Large intestine (tissue), 12 donors: ENCODE results near the gene OR2AE1. TPM values are rescaled to one million over a fixed set of nuclear protein-coding genes. Genes with fewer than 3 reads are reported as not detected.
A peak's percentile ranks its signal among the peaks of the same experiment; 100 is the strongest.

Experiments
- DNase-seq, 2 donors: peaks; one replicate each; pipeline versions ENCODE4 v3.0.0 to v3.0.0-alpha.2; 2013
- H3K27ac ChIP-seq: one replicate; pipeline ENCODE4 v1.5.1; 2013; ENCODE audit warnings: low read length
- H3K27me3 ChIP-seq: 2 replicates; pipeline ENCODE4 v1.6.1; 2013; ENCODE audit warnings: low read length; ENCODE audit not compliant: control insufficient read depth, insufficient read depth
- H3K36me3 ChIP-seq: 2 replicates; pipeline ENCODE4 v1.6.1; 2013; ENCODE audit warnings: low read length; ENCODE audit not compliant: control insufficient read depth, insufficient read depth
- H3K4me1 ChIP-seq: one replicate; pipeline ENCODE4 v1.6.1; 2013; ENCODE audit warnings: low read length; ENCODE audit not compliant: control insufficient read depth, insufficient read depth
- H3K4me3 ChIP-seq: one replicate; pipeline ENCODE4 v1.5.1; 2013; ENCODE audit warnings: low read length
- H3K9me3 ChIP-seq: one replicate; pipeline ENCODE4 v1.6.1; 2013; ENCODE audit warnings: mild to moderate bottlenecking, low read depth, low read length, moderate library complexity; ENCODE audit not compliant: control insufficient read depth
- WGBS: methylation state at CpG from one replicate; pipeline ENCODE4 v1.1.5; 2013; ENCODE audit warnings: low lambda C conversion rate; ENCODE audit not compliant: insufficient coverage; 5-methylcytosine and 5-hydroxymethylcytosine counted together
- long read RNA-seq, 11 donors: transcript quantifications; one replicate each; lab custom pipeline, GENCODE V29; 2026
- polyA plus RNA-seq: library from polyadenylated mRNA; unstranded; fragments of 120-200 nt; gene quantifications from one replicate; pipeline ENCODE4 v1.2.1, GENCODE V29; 2013

Gene OR2AE1, protein sequence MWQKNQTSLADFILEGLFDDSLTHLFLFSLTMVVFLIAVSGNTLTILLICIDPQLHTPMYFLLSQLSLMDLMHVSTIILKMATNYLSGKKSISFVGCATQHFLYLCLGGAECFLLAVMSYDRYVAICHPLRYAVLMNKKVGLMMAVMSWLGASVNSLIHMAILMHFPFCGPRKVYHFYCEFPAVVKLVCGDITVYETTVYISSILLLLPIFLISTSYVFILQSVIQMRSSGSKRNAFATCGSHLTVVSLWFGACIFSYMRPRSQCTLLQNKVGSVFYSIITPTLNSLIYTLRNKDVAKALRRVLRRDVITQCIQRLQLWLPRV
- 0.13 TPM for polyA plus RNA-seq
- long read RNA-seq, donor 1: 0 reads
- long read RNA-seq, donor 2: 0 reads
- long read RNA-seq, donor 3: 0 reads
- long read RNA-seq, donor 4: 0 reads
- long read RNA-seq, donor 5: 0 reads
- long read RNA-seq, donor 6: 0 reads
- long read RNA-seq, donor 7: 0 reads
- long read RNA-seq, donor 8: 0 reads
- long read RNA-seq, donor 9: 0 reads
- long read RNA-seq, donor 10: 0 reads
- long read RNA-seq, donor 11: 0 reads

- H3K27ac ChIP-seq: no peak within 1 kb of the TSS
- no peaks in the 10 kb centered on the region for H3K27me3 ChIP-seq
- no peaks in the 10 kb centered on the region for H3K9me3 ChIP-seq
- H3K36me3 ChIP-seq: no peaks in the 10 kb centered on the region
- no peak for DNase-seq
- WGBS: 80% methylated on average over 1 of the region's 3 CpGs
- H3K4me1 ChIP-seq: no peaks in the 10 kb centered on the region
- no peak within 1 kb of the TSS for H3K4me3 ChIP-seq
These were observed at the start of gene OR2AE1 for GRCh38 chr7:99876933-99877332. TSS of gene OR2AE1 (minus strand) at chr7:99877033. CDS start at chr7:99877033, 0 bp downstream.

- Histone ChIP-seq H3K27ac (no peak overlapping the region), H3K36me3 (no peaks in the 10 kb centered on the region), H3K4me3 (no peak overlapping the region), H3K27me3 (peaks cover 11% of the 10 kb centered on the region), H3K9me3 (no peaks in the 10 kb centered on the region), H3K4me1 (no peaks in the 10 kb centered on the region)
- DNase-seq: no peak
These were observed 49.5 kb upstream of the OR2AE1 start for GRCh38 chr7:99926321-99926720.

DNA sequence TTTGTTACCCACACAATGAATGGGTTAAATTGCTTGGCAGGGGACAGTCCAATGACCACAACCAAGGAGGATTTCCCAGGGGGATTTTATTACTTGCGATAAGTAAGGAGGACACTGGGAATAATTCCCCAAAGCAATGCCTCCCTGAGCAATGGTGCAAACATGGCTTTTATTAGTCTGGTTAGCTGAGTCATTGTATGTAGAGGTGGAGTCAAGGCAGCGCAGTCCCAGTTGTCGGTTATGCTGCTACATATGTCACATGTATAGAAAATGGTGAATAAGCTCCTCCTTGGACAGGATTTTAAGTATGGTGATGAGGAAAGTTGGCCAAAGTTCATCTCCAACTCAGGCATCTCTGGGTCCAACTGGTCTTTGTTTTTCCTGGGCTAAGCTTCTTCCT lies 46.4 kb upstream of the OR2AE1 start:
- Histone ChIP-seq H3K27me3 (peaks cover 6% of the 10 kb centered on the region), H3K4me3 (no peak overlapping the region), H3K9me3 (no peaks in the 10 kb centered on the region), H3K36me3 (no peaks in the 10 kb centered on the region), H3K4me1 (peaks cover 2% of the 10 kb centered on the region), H3K27ac (no peak overlapping the region)
- DNase-seq: no peak
- WGBS: no CpG with 5 or more reads among the region's 3 CpGs

DNA sequence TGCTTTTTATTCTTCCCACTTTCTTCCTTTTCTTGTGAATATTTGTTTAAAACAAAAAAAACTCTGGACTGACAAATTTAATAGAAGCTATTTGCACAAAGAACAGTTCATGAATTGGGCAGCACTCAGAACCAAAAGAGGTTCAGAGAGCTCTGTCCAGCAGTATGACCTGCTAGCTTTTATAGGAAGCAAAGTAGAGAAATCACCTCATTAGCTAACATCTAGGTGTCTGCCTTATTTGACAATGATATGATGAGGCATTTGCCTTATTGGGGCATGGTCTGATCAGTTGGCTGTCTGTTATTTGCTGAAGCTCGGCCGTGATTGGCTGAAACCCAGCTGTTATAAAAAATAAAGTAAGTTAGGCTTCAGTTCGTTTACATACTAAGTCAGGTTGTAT lies 43.3 kb upstream of the OR2AE1 start:
- 100% methylated on average over 1 of the region's 3 CpGs for WGBS
- Histone ChIP-seq H3K9me3 (no peaks in the 10 kb centered on the region), H3K4me3 (peak overlapping the region; percentile 78), H3K27me3 (no peaks in the 10 kb centered on the region), H3K27ac (no peak overlapping the region), H3K4me1 (peaks cover 7% of the 10 kb centered on the region), H3K36me3 (peaks cover 14% of the 10 kb centered on the region)
- DNase-seq: no peak

GRCh38 chr7:99919814-99920112 lies 42.9 kb upstream of the OR2AE1 start:
- Histone ChIP-seq H3K9me3 (no peaks in the 10 kb centered on the region), H3K27ac (peak overlapping the region; percentile 85), H3K4me3 (peak overlapping the region; percentile 78), H3K27me3 (no peaks in the 10 kb centered on the region), H3K36me3 (peaks cover 14% of the 10 kb centered on the region), H3K4me1 (peaks cover 7% of the 10 kb centered on the region)
- WGBS: no CpG with 5 or more reads among the region's 4 CpGs
- DNase-seq: no peak

DNA sequence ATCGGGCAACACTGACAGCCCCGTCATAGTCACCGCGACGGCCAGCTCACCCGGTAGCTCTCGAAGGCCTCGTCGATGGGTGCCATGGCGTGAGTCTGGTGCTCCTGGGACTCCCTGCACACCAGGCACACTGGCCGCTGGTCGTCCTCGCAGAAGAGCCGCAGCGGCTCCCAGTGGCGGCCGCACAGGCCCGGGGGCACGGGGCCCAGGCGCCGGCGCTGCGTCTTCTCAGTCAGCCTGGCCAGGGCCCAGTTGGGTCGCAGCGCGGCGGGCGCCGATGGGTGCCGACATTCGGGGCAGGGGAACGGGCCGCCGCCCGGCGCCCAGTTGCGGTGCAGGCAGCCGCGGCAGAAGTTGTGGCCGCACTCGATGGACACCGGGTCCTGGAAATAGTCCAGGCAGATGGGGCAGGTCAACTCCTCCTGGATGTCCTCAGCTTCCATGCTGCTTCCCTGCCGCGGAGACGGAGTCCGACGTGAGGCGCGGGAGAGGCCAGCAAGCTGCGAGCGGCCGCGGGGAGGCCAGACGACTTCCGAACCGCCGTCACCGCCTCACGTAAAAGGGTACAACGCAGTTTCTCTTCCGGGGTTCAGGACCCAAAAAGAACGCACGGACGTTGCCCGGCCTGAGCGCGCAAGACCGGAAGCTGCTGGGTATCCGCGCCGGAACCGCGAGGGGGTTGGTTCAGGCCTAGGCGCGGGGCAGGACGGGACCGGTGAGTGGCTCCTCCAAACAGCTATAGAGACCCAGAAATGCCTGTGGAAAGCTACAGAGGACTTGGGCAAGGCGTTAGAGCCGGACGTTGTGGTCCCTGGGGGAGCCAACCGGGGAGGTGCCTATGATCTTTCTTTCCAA lies 42.4 kb upstream of the OR2AE1 start, which contains the start of gene TRIM4:
TRIM4 (minus strand) TSS at position 572 of the 855 bp plus-strand sequence; CDS start at position 443, 129 bp downstream.
- WGBS: no CpG with 5 or more reads among the region's 81 CpGs
- Histone ChIP-seq H3K4me1 (peaks cover 7% of the 10 kb centered on the region), H3K27me3 (no peaks in the 10 kb centered on the region), H3K36me3 (peaks cover 14% of the 10 kb centered on the region), H3K27ac (peak within 1 kb of the TSS; percentile 85), H3K9me3 (no peaks in the 10 kb centered on the region), H3K4me3 (peak within 1 kb of the TSS; percentile 78)
- peak; percentile 88 to 93 for DNase-seq

DNA sequence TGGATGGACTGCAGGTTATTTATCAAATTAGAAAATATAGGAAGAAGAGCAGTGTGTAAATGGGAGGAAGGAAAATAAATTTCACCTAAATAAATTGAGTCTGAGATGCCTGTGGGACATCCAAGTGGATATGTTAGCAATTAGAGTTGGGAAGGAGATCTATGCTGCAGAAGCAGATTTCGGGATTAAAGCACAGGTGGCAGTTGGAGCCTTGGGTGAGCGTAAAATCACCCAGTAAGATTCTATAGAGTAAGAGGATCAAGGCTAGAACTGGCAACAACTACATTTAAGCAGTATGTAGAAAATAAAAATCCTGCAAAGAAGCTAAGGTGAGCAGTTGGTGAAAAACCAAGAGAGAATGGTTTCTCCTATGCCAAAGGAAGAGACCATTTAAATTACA lies 34.1 kb upstream of the OR2AE1 start:
- Histone ChIP-seq H3K27ac (no peak overlapping the region), H3K9me3 (no peaks in the 10 kb centered on the region), H3K4me1 (no peaks in the 10 kb centered on the region), H3K27me3 (no peaks in the 10 kb centered on the region), H3K4me3 (no peak overlapping the region), H3K36me3 (peaks cover 36% of the 10 kb centered on the region)
- WGBS: no CpG with 5 or more reads among the region's 2 CpGs
- DNase-seq: no peak

DNA sequence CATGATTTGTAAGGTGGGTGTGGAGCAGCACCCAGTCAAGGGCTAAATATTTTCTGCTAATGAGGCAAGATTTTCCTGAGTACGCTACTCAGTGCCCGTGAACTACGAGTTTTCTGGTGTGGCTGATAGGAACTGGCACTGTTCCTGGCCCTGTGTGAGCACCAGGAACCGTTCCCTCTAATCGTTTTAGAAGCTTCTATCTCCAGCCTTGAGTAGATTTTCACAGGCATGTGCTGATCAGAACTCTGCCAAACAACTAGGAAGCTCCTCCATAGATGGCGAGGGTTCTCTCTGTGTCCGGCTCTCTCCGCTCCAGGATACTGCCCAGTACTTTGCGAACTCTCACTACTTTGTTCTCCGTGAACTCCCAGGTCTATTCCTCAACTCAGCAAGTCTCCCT lies 24.7 kb upstream of the OR2AE1 start:
- WGBS: 100% methylated on average over 2 of the region's 10 CpGs
- no peak for DNase-seq
- Histone ChIP-seq H3K36me3 (peaks cover 50% of the 10 kb centered on the region), H3K9me3 (no peaks in the 10 kb centered on the region), H3K27me3 (no peaks in the 10 kb centered on the region), H3K4me3 (no peak overlapping the region), H3K27ac (no peak overlapping the region), H3K4me1 (no peaks in the 10 kb centered on the region)

GRCh38 chr7:99899830-99900519 lies 23.1 kb upstream of the OR2AE1 start:
- no peaks in the 10 kb centered on the region for H3K9me3 ChIP-seq
- H3K4me1 ChIP-seq: no peaks in the 10 kb centered on the region
- H3K36me3 ChIP-seq: peaks cover 37% of the 10 kb centered on the region
- H3K27ac ChIP-seq: no peak overlapping the region
- H3K27me3 ChIP-seq: no peaks in the 10 kb centered on the region
- WGBS: 100% methylated on average over 1 of the region's 6 CpGs
- H3K4me3 ChIP-seq: no peak overlapping the region
- no peak for DNase-seq

- H3K27ac ChIP-seq: no peak overlapping the region
- H3K27me3 ChIP-seq: no peaks in the 10 kb centered on the region
- H3K9me3 ChIP-seq: no peaks in the 10 kb centered on the region
- H3K36me3 ChIP-seq: peaks cover 34% of the 10 kb centered on the region
- WGBS: no CpG with 5 or more reads among the region's 3 CpGs
- no peak overlapping the region for H3K4me3 ChIP-seq
- no peaks in the 10 kb centered on the region for H3K4me1 ChIP-seq
- DNase-seq: no peak
These were observed 22.0 kb upstream of the OR2AE1 start for GRCh38 chr7:99898836-99899235.
